ENCODE results near the gene MARCHF7.

Gene MARCHF7

DNA sequence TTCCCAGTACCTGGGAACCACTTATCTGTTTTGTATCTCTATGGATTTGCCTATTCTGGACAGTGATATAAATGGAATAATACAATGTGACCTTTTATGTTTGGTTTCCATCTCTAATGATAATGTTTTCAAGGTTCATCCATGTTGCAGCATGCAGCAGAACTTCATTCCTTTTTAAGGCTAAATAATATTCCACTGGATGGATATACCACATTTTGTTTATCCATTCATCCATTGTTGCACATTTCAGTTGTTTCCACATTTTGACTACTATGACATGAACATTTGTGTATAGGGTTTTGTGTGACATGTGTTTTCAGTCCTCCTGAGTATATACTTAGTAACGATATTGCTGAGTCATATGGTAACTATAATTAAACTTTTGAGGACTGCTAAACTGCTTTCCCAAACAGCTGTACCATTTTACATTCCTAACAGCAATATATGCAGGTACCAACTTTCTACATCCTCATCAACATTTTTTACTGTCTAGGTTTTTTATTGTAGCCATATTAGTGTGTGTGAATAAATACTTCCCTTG, 17.7 kb upstream of the MARCHF7 start:
- TF ChIP-seq EZH2 (IDR thresholded peaks at IDR 0.05; ENCODE audit: borderline replicate concordance, low read depth, low read length, severe bottlenecking), result no peak
- TF ChIP-seq, protein P1, sequence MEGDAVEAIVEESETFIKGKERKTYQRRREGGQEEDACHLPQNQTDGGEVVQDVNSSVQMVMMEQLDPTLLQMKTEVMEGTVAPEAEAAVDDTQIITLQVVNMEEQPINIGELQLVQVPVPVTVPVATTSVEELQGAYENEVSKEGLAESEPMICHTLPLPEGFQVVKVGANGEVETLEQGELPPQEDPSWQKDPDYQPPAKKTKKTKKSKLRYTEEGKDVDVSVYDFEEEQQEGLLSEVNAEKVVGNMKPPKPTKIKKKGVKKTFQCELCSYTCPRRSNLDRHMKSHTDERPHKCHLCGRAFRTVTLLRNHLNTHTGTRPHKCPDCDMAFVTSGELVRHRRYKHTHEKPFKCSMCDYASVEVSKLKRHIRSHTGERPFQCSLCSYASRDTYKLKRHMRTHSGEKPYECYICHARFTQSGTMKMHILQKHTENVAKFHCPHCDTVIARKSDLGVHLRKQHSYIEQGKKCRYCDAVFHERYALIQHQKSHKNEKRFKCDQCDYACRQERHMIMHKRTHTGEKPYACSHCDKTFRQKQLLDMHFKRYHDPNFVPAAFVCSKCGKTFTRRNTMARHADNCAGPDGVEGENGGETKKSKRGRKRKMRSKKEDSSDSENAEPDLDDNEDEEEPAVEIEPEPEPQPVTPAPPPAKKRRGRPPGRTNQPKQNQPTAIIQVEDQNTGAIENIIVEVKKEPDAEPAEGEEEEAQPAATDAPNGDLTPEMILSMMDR (IDR thresholded peaks at IDR 0.05; ENCODE audit: borderline replicate concordance, extremely low read depth, low read length, poor library complexity, severe bottlenecking), result no peak
- Histone ChIP-seq H4K20me1 (ENCODE audit: insufficient read depth, low read length) (no peaks in the 10 kb centered on the region), H3K4me1 (ENCODE audit: insufficient read depth, low read length) (no peaks in the 10 kb centered on the region), H3K4me2 (ENCODE audit: insufficient read depth, low read length) (no peak overlapping the region), H3K79me2 (ENCODE audit: insufficient read depth, low read length) (no peaks in the 10 kb centered on the region), H3K36me3 (ENCODE audit: insufficient read depth, low read length) (peaks cover 8% of the 10 kb centered on the region; the same call in 1 of the 2 replicates), H3K4me3 (ENCODE audit: low read depth in 1 of 2, low read length in 2 of 2) (no peak overlapping the region), H3K9ac (ENCODE audit: low read depth, low read length) (no peak overlapping the region), H3K27ac (ENCODE audit: low read length) (no peak overlapping the region), H3K9me3 (ENCODE audit: insufficient read depth, low read length, severe bottlenecking) (peaks cover 5% of the 10 kb centered on the region), H2AFZ (ENCODE audit: low read depth, low read length) (no peak overlapping the region), H3K27me3 (ENCODE audit: insufficient read depth, low read length, poor library complexity) (no peaks in the 10 kb centered on the region)
- no peak for ATAC-seq (ENCODE audit: insufficient read depth, low read depth)
- DNase-seq, result no peak

DNA sequence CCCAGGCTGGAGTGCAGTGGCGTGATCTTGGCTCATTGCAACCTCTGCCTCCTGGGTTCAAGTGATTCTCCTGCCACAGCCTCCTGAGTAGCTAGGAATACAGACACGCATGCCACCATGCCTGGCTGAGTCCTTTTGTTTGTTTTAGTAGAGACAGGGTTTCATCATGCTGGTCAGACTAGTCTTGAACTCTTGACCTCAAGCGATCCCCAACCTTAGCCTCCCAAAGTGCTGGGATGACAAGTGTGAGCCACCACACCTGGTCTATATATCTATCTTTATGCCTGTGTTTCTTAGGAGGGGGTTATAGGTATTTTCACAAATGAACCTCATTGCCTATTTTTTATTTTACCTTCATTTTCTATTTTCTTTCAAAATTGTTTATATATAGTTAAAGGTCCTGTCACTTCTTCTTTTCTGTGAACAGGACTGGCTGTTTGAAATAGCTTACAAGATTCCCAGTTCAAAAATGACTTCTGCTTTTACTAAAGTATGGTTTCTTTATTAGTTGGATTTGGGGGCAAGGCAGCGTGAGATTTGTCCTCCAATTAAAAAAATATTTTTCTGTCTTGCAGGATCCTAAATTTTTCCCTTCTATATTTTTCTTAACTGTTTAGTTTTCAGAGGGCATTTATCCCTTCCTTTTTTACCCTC, 16.4 kb upstream of the MARCHF7 start:
- peaks cover 8% of the 10 kb centered on the region; the same call in 1 of the 2 replicates for H3K36me3 ChIP-seq (ENCODE audit: insufficient read depth, low read length)
- no peak overlapping the region for H3K9ac ChIP-seq (ENCODE audit: low read depth, low read length)
- no peak overlapping the region for H3K4me2 ChIP-seq (ENCODE audit: insufficient read depth, low read length)
- H3K27me3 ChIP-seq (ENCODE audit: insufficient read depth, low read length, poor library complexity), result no peaks in the 10 kb centered on the region
- DNase-seq (no peak), ATAC-seq (ENCODE audit: insufficient read depth, low read depth) (no peak)
- no peak for TF ChIP-seq EZH2 (IDR thresholded peaks at IDR 0.05; ENCODE audit: borderline replicate concordance, low read depth, low read length, severe bottlenecking)
- TF ChIP-seq, protein P1 (IDR thresholded peaks at IDR 0.05; ENCODE audit: borderline replicate concordance, extremely low read depth, low read length, poor library complexity, severe bottlenecking), result no peak
- no peaks in the 10 kb centered on the region for H3K4me1 ChIP-seq (ENCODE audit: insufficient read depth, low read length)
- no peaks in the 10 kb centered on the region for H4K20me1 ChIP-seq (ENCODE audit: insufficient read depth, low read length)
- H3K9me3 ChIP-seq (ENCODE audit: insufficient read depth, low read length, severe bottlenecking), result peaks cover 5% of the 10 kb centered on the region
- no peaks in the 10 kb centered on the region for H3K79me2 ChIP-seq (ENCODE audit: insufficient read depth, low read length)
- no peak overlapping the region for H2AFZ ChIP-seq (ENCODE audit: low read depth, low read length)
- H3K27ac ChIP-seq (ENCODE audit: low read length), result no peak overlapping the region
- H3K4me3 ChIP-seq (ENCODE audit: low read depth in 1 of 2, low read length in 2 of 2), result no peak overlapping the region

DNA sequence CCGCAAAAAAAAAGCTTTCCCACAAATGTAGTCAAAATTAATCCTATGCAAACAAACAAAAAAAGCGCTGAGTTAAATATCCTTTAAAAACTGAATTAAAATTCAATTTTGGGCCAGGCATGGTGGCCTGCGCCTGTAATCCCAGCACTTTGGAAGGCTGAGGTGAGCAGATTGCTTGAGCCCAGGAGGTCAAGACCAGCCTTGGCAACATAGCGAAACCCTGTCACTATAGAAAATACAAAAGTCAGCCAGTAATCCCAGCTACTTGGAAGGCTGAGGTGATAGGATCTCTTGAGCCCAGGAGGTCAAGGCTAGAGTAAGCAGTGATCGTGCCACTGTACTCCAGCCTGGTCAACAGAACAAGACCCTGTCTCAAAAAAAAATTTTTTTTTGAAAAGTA, 8.8 kb upstream of the MARCHF7 start:
- no peak overlapping the region for H3K4me3 ChIP-seq (ENCODE audit: low read depth in 1 of 2, low read length in 2 of 2)
- TF ChIP-seq, protein P1 (IDR thresholded peaks at IDR 0.05; ENCODE audit: borderline replicate concordance, extremely low read depth, low read length, poor library complexity, severe bottlenecking), result no peak
- no peak for TF ChIP-seq EZH2 (IDR thresholded peaks at IDR 0.05; ENCODE audit: borderline replicate concordance, low read depth, low read length, severe bottlenecking)
- no peaks in the 10 kb centered on the region for H3K79me2 ChIP-seq (ENCODE audit: insufficient read depth, low read length)
- no peak overlapping the region for H3K27ac ChIP-seq (ENCODE audit: low read length)
- ATAC-seq (ENCODE audit: insufficient read depth, low read depth) (no peak), DNase-seq (no peak)
- H3K4me1 ChIP-seq (ENCODE audit: insufficient read depth, low read length), result peaks cover 10% of the 10 kb centered on the region; the same call in 1 of the 2 replicates
- H3K36me3 ChIP-seq (ENCODE audit: insufficient read depth, low read length), result 0 out of 2 replicates have a peak, but pooled peaks cover 5% of the 10 kb centered on the region
- H2AFZ ChIP-seq (ENCODE audit: low read depth, low read length), result no peak overlapping the region
- no peak overlapping the region for H3K9ac ChIP-seq (ENCODE audit: low read depth, low read length)
- no peaks in the 10 kb centered on the region for H3K9me3 ChIP-seq (ENCODE audit: insufficient read depth, low read length, severe bottlenecking)
- H4K20me1 ChIP-seq (ENCODE audit: insufficient read depth, low read length), result no peaks in the 10 kb centered on the region
- H3K27me3 ChIP-seq (ENCODE audit: insufficient read depth, low read length, poor library complexity), result no peaks in the 10 kb centered on the region
- no peak overlapping the region for H3K4me2 ChIP-seq (ENCODE audit: insufficient read depth, low read length)
